Stomach smooth muscle (tissue), 2 donors: ENCODE measurements around the gene GIMAP6.
"Not testable (repeated sequence)": the region's sequence is repeated elsewhere in the genome, so short reads cannot be mapped to it uniquely, and the experiment has no call there.

Experiments used
- H3K27ac ChIP-seq: one replicate; pipeline ENCODE4 v1.7.0; 2013; ENCODE audit warnings: mild to moderate bottlenecking, low read length, inconsistent platforms
- H3K27me3 ChIP-seq, 2 donors: one replicate each; pipeline ENCODE4 v1.7.0; 2013; ENCODE audit warnings: low read length in 2 of 2; ENCODE audit not compliant: insufficient read depth in 2 of 2, control insufficient read depth in 1 of 2
- H3K36me3 ChIP-seq, 2 donors: one replicate each; pipeline ENCODE4 v1.7.0; 2013; ENCODE audit warnings: low read length in 2 of 2; ENCODE audit not compliant: control insufficient read depth in 2 of 2, insufficient read depth in 2 of 2
- H3K4me1 ChIP-seq: one replicate; pipeline ENCODE4 v1.7.0; 2013; ENCODE audit warnings: low read length; ENCODE audit not compliant: control insufficient read depth, insufficient read depth
- H3K4me3 ChIP-seq, 2 donors: one replicate each; pipeline ENCODE4 v1.7.0; 2013; ENCODE audit warnings: low read length in 2 of 2
- H3K9ac ChIP-seq, 2 donors: one replicate each; pipeline ENCODE4 v1.7.0; 2013; ENCODE audit warnings: low read length in 2 of 2, mild to moderate bottlenecking in 1 of 2
- H3K9me3 ChIP-seq, 2 donors: one replicate each; pipeline ENCODE4 v1.7.0; 2013; ENCODE audit warnings: low read length in 2 of 2; ENCODE audit not compliant: control insufficient read depth in 2 of 2
- donor health status: healthy.
- donor health status: Pancreatic carcinoma.

The GIMAP6 gene

DNA sequence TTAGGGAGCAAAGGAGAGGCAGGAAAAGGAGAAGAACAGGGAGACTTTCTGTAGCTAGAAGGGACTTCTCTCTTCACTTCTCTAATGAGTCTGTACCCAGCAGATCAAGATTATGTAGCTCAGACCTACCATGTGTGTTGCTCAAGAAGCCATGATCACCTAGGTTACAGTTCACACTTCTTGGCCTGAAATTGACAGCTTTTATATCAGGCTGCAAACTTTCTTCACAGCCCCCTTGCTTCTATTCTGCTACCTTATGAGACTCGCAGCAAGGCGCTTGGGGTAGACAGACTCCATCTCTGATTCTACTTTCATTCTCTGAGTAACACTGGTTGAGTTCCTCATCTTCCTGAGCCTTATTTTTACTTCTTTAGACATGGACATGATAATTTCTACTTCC lies 33.7 kb upstream of the GIMAP6 start:
- Histone ChIP-seq H3K36me3 (no peaks in the 10 kb centered on the region), H3K4me1 (no peaks in the 10 kb centered on the region), H3K27me3 (no peaks in the 10 kb centered on the region), H3K4me3 (no peak overlapping the region), H3K9me3 (peaks cover 3 to 5% of the 10 kb centered on the region in 2 donors), H3K27ac (no peak overlapping the region), H3K9ac (no peak overlapping the region)

DNA sequence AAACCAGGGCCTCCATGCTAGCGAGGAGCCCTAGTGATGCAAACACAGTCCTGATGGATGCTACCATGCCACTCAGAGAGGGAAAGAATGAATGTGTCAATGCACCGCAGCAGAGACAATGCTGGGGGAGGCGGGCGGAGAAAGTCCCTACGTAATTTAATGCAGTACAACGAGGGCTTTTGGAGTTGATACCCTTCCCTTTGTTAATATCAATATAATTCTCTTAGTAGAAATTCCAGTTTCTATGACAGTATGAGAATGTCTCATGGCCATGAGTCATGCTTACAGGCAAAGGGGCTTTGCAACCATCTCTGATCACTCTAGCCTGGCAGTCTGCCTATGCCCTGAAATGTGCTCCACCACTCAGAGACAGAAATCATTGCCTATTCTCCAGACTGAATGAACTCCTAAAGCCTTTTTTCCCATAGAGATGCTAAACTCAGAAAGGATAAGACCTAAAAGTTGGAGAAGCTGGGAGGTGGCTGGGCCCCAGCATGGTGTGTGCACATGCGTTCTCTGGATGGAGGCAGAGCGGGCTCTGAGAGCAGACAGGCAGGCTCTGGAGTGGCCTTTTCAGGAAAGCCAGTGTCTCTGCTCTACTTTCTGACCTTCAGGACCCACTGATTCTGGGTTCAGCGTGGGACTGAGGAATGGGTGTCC lies 33.0 kb upstream of the GIMAP6 start:
- Histone ChIP-seq H3K36me3 (no peaks in the 10 kb centered on the region), H3K9ac (no peak overlapping the region), H3K9me3 (peaks cover 3 to 5% of the 10 kb centered on the region in 2 donors), H3K27ac (no peak overlapping the region), H3K4me3 (no peak overlapping the region), H3K4me1 (no peaks in the 10 kb centered on the region), H3K27me3 (no peaks in the 10 kb centered on the region)

DNA sequence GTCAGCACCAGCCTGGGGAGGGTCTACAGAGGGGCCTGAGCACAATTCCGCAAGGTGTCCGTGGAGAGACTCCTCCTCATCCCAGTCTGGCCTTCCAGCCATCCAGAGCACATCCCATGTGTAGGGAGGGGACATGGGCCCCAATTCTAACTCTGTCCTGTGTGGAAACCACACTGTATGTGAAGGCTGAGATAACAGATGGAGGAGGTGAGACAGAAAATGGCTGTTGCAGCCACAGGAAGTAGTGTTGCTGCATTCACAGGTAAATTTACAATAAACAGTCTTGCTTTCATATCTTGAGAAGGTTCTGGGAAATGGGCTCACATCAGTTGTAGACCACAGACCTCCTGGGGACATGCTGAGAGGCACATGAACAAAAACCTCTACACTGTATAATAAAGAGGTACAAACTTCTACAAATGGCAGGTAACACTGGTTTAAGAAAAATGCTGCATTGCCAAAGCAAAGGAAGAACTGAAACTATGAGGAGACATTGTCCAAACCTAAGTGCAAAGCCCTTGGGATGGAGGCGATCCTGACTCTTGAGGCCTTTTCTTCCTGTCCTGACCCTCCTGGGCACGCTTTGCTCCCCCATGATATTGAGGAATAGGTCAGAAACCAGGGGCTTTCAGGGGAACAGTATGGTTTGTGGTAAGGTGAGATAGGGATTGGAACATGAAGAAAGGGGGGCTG lies 31.8 kb upstream of the GIMAP6 start:
- no peak overlapping the region for H3K27ac ChIP-seq
- no peaks in the 10 kb centered on the region for H3K4me1 ChIP-seq
- H3K4me3 ChIP-seq: no peak overlapping the region
- H3K36me3 ChIP-seq: no peaks in the 10 kb centered on the region
- H3K9me3 ChIP-seq: peaks cover 3 to 5% of the 10 kb centered on the region in 2 donors
- no peaks in the 10 kb centered on the region for H3K27me3 ChIP-seq
- H3K9ac ChIP-seq: no peak overlapping the region

DNA sequence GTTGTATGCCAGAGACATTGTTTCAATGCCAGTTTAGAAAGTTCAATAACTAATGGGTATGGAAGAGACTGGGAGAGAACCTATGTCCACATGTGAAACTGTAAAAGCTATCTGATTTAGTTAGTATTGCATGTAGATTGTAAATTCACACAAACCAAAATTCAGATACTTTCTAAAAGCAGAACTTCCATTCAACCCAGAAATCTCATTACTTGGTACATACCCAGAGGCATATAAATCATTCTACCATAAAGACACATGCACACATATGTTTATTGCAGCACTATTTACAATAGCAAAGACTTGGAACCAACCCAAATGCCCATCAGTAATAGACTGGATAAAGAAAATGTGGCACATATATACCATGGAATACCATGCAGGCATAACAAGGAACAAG lies 30.6 kb upstream of the GIMAP6 start:
- H3K9ac ChIP-seq, H3K4me1 ChIP-seq, H3K4me3 ChIP-seq: not testable (repeated sequence)

DNA sequence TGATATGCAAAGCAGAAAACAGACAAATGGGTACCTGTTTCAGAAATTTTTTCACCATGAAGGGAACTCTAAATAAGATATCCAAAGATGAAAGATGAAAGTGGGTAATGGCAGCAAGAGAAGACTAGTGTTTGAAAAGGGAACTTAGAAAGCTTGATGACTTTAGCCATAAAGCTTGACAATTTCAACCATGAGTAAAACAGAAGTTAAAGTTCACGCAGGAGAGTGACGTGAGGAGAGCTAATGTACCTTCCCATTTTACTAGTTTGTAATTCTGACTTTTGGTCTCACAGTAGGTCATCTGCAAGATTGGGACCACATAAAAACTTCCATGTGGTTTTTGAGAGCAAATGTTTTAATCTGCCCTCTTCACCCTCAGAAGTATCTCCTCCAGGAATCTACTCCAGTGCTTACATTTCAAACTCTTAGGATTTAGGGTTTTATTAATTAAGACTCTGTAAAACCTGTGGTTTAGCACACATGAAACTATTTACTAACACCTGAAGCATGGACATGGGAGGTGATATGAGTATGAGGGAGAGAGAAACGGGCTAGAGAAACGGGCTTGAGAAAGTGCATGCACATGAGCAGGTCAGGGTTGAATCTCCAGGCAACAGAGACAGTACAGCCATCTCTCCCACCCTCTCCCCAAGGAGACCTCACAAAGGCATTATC lies 28.9 kb upstream of the GIMAP6 start:
- Histone ChIP-seq H3K27ac (no peak overlapping the region), H3K9ac (no peak overlapping the region), H3K36me3 (no peaks in the 10 kb centered on the region), H3K4me3 (no peak overlapping the region), H3K9me3 (no peaks in the 10 kb centered on the region), H3K4me1 (no peaks in the 10 kb centered on the region), H3K27me3 (no peaks in the 10 kb centered on the region)

More for the DNA sequence above, 30.6 kb upstream of the GIMAP6 start:
- not testable (repeated sequence) for H3K36me3 ChIP-seq, H3K27me3 ChIP-seq, H3K27ac ChIP-seq, H3K9me3 ChIP-seq

DNA sequence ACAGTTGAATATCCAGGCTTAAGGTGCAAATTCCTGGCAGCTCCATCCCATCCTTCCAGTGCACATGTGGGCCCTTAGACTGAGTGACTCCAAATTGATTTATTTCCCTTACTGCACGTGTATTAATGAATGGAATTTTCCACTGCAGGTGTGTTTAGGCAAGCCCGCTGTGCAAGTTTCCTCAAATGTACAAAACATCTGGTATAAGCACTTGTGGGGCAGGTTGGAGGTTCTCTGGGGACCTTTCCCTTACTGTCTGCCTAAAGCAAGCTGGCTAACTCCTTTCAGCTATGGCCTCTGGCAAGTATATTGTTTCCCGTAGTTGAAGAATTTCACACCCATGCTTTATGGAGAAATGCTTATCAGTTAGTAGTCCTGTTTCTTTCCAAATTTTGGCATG lies 25.3 kb upstream of the GIMAP6 start:
- Histone ChIP-seq H3K9me3 (no peaks in the 10 kb centered on the region), H3K27ac (no peak overlapping the region), H3K27me3 (no peaks in the 10 kb centered on the region), H3K4me3 (no peak overlapping the region), H3K36me3 (no peaks in the 10 kb centered on the region), H3K9ac (no peak overlapping the region), H3K4me1 (no peaks in the 10 kb centered on the region)

DNA sequence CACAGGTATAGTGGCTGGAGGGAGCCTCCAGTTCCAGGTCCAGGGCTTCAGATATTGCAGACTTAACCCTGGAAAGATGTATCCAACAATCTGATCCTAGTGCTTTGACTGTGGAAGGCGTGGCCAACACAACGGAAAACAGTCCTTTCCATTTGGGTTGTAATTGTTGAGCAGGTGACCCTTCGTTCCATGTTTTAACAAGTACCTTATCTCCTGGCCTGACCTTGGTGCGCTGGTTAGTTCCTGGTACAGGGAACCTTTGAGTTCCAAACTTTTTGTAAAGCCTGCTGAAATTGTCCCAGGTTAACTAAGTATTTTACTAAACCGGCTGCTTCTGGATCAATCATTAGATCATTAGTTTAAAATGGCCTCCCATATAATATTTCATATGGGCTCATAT lies 23.9 kb upstream of the GIMAP6 start:
- Histone ChIP-seq H3K9me3 (no peaks in the 10 kb centered on the region), H3K4me1 (no peaks in the 10 kb centered on the region), H3K9ac (no peak overlapping the region), H3K36me3 (no peaks in the 10 kb centered on the region), H3K4me3 (no peak overlapping the region), H3K27ac (no peak overlapping the region), H3K27me3 (no peaks in the 10 kb centered on the region)

DNA sequence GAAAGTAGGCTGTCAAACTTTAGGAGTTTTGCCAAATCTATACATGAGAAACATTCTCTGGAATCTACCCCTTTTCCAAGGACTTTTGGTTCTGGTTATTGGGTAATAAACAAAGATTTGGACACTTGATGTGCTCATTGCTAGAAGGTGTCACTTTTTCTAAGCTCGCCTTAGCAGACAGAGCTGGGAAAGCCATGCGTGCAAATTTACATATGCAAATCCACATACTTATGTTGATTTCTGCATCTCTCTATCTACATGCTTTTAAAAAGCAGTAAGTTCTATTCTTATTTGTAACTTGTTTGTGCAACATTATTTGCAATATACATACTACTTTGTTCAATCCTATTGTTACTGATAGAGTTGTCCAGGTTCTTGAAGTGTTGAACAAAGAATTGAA lies 22.5 kb upstream of the GIMAP6 start:
- no peaks in the 10 kb centered on the region for H3K27me3 ChIP-seq
- no peaks in the 10 kb centered on the region for H3K4me1 ChIP-seq
- H3K27ac ChIP-seq: no peak overlapping the region
- no peaks in the 10 kb centered on the region for H3K9me3 ChIP-seq
- H3K36me3 ChIP-seq: no peaks in the 10 kb centered on the region
- H3K4me3 ChIP-seq: no peak overlapping the region
- no peak overlapping the region for H3K9ac ChIP-seq

DNA sequence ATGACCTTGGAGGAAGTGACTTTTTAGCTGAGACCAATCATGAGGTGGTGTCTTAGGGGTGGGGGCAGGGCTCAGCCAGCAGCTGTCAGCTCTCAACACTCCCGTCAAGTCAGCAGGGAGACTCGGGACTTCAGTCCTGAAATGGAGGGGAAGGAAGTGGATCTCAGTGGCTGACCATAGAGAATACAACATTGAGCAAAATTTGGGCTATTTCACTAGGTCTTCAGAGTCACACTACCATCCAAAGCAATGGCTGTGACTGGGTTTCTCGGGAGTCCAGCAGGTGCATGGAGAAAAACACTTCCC lies 16.8 kb upstream of the GIMAP6 start:
- Histone ChIP-seq H3K4me1 (no peaks in the 10 kb centered on the region), H3K27ac (no peak overlapping the region), H3K9ac (no peak overlapping the region), H3K36me3 (no peaks in the 10 kb centered on the region), H3K4me3 (no peak overlapping the region), H3K9me3 (peaks cover 0 to 3% of the 10 kb centered on the region in 2 donors), H3K27me3 (no peaks in the 10 kb centered on the region)

DNA sequence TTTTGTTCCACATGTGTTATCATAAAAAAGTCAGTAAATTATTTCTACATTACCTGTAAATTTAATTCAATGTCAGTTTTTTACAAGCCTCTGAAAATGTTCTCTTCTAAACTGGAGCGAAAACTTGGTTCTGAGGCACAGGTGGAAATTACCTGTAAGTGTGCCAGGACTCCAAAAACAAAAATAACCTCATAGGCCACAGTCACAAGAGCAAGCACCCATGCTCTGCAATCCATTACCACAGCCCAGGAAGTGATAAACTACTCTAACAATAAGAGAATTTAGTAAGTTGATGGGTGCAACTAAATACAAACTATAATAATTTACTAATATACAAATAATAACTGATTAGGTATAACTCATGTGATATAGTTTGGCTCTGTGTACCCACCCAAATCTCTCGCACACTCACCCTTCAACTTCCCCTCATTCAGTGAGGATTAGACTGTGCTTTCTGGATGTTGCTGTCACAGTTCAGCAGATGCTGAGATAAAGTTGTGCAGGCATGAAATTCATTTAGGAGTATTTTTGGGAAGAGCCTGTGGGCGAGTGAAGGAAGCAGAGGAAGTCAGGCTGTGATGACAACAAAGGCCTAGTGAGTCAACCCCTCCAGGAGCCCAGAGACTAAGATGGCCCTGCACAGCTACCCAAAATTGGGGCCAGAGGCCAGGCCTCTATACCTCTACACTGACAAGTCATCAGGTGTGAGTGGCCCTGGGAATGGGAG lies 16.3 kb upstream of the GIMAP6 start:
- Histone ChIP-seq H3K36me3 (no peaks in the 10 kb centered on the region), H3K9me3 (peaks cover 0 to 3% of the 10 kb centered on the region in 2 donors), H3K9ac (no peak overlapping the region), H3K4me1 (no peaks in the 10 kb centered on the region), H3K27me3 (no peaks in the 10 kb centered on the region), H3K27ac (no peak overlapping the region), H3K4me3 (no peak overlapping the region)
